Measurements from ENCODE around the gene HSD17B14. TPM values are rescaled to one million over a fixed set of nuclear protein-coding genes. Genes with fewer than 3 reads are reported as not detected.

HSD17B14 gene
- total and polyA plus RNA-seq, 2 of the 8 experiments (the other 6 are each of a cell fraction or from before 2014, with no cell fraction given): 8.4 to 25.5 TPM

- no peak overlapping the region for H3K4ac ChIP-seq (replicated peaks; ENCODE audit: insufficient read length, low read depth, low read length)
- H4K5ac ChIP-seq (ENCODE audit: insufficient read length, low read depth, low read length): no peak overlapping the region
- no peak overlapping the region for H3K14ac ChIP-seq (ENCODE audit: insufficient read length)
- DNase-seq (ENCODE audit: low read depth in 1 of 2, low spot score in 2 of 2) (no peak), FAIRE-seq (no peak)
- H4K91ac ChIP-seq (replicated peaks; ENCODE audit: insufficient read length, low read length): no peak overlapping the region
- no peaks in the 10 kb centered on the region for H4K20me1 ChIP-seq (replicated peaks in 1 of 2; ENCODE audit: control insufficient read depth in 1 of 2, insufficient read depth in 2 of 2, low read length in 2 of 2)
- no peak overlapping the region for H3K23ac ChIP-seq (ENCODE audit: insufficient read length)
- 84% methylated on average over 6 of the region's 6 CpGs; no CpG with 5 or more reads in 1 of the 2 experiments for WGBS, 2 experiments (ENCODE audit: extremely low coverage in 1 of 2, insufficient coverage in 1 of 2, insufficient read length in 1 of 2, insufficient replicate concordance in 2 of 2, low coverage in 1 of 2, low lambda C conversion rate in 2 of 2, missing lambda C conversion rate in 1 of 2)
- no peak overlapping the region for H2BK12ac ChIP-seq (ENCODE audit: low read depth, low read length)
- no peak overlapping the region for H2BK20ac ChIP-seq (ENCODE audit: low read length)
- H3K79me2 ChIP-seq (ENCODE audit: control insufficient read depth in 1 of 2, insufficient read depth in 2 of 2, low read length in 2 of 2): no peaks in the 10 kb centered on the region
- H2BK5ac ChIP-seq (ENCODE audit: low read depth, low read length): no peak overlapping the region
- H3K18ac ChIP-seq (ENCODE audit: extremely low read depth, low read length): no peak overlapping the region
- no peaks in the 10 kb centered on the region for H3K79me1 ChIP-seq (ENCODE audit: low read depth, low read length)
- TF ChIP-seq TCF12 (IDR thresholded peaks at IDR 0.05; ENCODE audit: low read depth, low read length): no peak
- TF ChIP-seq EP300 (IDR thresholded peaks at IDR 0.05; ENCODE audit: borderline replicate concordance in 1 of 2, low read depth in 2 of 2, low read length in 2 of 2): no peak
- no peak for TF ChIP-seq JUN (IDR thresholded peaks at IDR 0.05; ENCODE audit: low read depth, low read length)
- no peak for TF ChIP-seq TAF7 (optimal IDR thresholded peaks at IDR 0.05; ENCODE audit: borderline replicate concordance, low read depth, low read length)
- no peak for TF ChIP-seq SAP30 (IDR thresholded peaks at IDR 0.05; ENCODE audit: insufficient read depth, insufficient replicate concordance, low read length)
- no peak for TF ChIP-seq MAX (IDR thresholded peaks at IDR 0.05)
- no peak overlapping the region for H2BK120ac ChIP-seq (replicated peaks; ENCODE audit: low read depth, low read length)
- H4K8ac ChIP-seq (ENCODE audit: extremely low read depth, insufficient read depth, low read length): peak overlapping the region; percentile 16; the same call in 1 of the 2 replicates
- H3K4me2 ChIP-seq (ENCODE audit: insufficient read depth in 1 of 2, low read depth in 2 of 2, low read length in 2 of 2): no peak overlapping the region
- no peak overlapping the region for H2BK15ac ChIP-seq (ENCODE audit: low read length)
- no peak overlapping the region for H3K27ac ChIP-seq (ENCODE audit: low read depth, low read length)
- CTCF ChIA-PET (ENCODE audit: partially characterized antibody): interaction anchor here (0.6 to 2.9 kb wide), 5 partner anchors 24 to 322 kb away, joined by 3 to 9 read pairs (median 5); no protein-coding TSS in a partner anchor
- H3K27me3 ChIP-seq (replicated peaks in 1 of 4; ENCODE audit: control insufficient read depth in 3 of 4, extremely low read depth in 1 of 4, insufficient read depth in 3 of 4, low read length in 3 of 4): no peaks in the 10 kb centered on the region
- H2AK5ac ChIP-seq (ENCODE audit: low read depth, low read length): no peak overlapping the region
- H3K23me2 ChIP-seq (ENCODE audit: low read depth, low read length): peaks cover 6% of the 10 kb centered on the region; the same call in 1 of the 2 replicates
- no peaks in the 10 kb centered on the region for H3K9me3 ChIP-seq (ENCODE audit: insufficient read depth in 2 of 2, low read depth in 1 of 2, low read length in 1 of 2)
- H3K56ac ChIP-seq (replicated peaks; ENCODE audit: insufficient read length, low read depth, low read length): no peak overlapping the region
- no peak overlapping the region for H2AFZ ChIP-seq (ENCODE audit: low read length)
- peaks cover 0 to 16% (median 10%) of the 10 kb centered on the region in 4 experiments; a peak in 6 of 7 replicates for H3K4me1 ChIP-seq (replicated peaks in 1 of 4; ENCODE audit: control insufficient read depth in 3 of 4, insufficient read depth in 4 of 4, low read length in 3 of 4)
- H3K36me3 ChIP-seq (ENCODE audit: control insufficient read depth in 2 of 4, insufficient read depth in 4 of 4, low read length in 3 of 4): no peaks in the 10 kb centered on the region; a peak in 1 of 8 replicates
- POLR2A ChIA-PET (ENCODE audit: partially characterized antibody): interaction anchor here (0.6 to 2.6 kb wide), 6 partner anchors 9 to 99 kb away, joined by 3 to 12 read pairs (median 5); partner anchors contain the start of gene FTL
- H3K9ac ChIP-seq (replicated peaks in 1 of 4; ENCODE audit: extremely low read depth in 1 of 4, low read depth in 3 of 4, low read length in 3 of 4): no peak overlapping the region
- no peak overlapping the region for H3K4me3 ChIP-seq (ENCODE audit: extremely low read depth in 1 of 4, insufficient read depth in 2 of 4, low read depth in 3 of 4, low read length in 4 of 4)
These were observed 30.4 kb upstream of the HSD17B14 start for GRCh38 chr19:48866692-48867091.

Data from H1 (cell line).